A673 (cell line): Measurements from ENCODE around the gene CDH4.

Experiments
- EZH2 ChIP-seq: fragments of 200-600 bp; sonication (generic); IDR thresholded peaks from 2 replicates; pipeline ENCODE4 v1.6.1; 2017; ENCODE audit warnings: borderline replicate concordance, low read depth, mild to moderate bottlenecking, mixed read lengths, antibody characterized with exemption, low read length; ENCODE audit not compliant: poor library complexity, severe bottlenecking
- TF ChIP-seq, protein P1 (sequence below): fragments of 300-800, 200-600 bp; sonication (generic); conservative IDR thresholded peaks from 2 replicates; pipeline ENCODE4 v1.5.1; 2017; ENCODE audit warnings: low read depth, mild to moderate bottlenecking, antibody characterized with exemption, low read length, moderate library complexity, mixed read lengths

DNA sequence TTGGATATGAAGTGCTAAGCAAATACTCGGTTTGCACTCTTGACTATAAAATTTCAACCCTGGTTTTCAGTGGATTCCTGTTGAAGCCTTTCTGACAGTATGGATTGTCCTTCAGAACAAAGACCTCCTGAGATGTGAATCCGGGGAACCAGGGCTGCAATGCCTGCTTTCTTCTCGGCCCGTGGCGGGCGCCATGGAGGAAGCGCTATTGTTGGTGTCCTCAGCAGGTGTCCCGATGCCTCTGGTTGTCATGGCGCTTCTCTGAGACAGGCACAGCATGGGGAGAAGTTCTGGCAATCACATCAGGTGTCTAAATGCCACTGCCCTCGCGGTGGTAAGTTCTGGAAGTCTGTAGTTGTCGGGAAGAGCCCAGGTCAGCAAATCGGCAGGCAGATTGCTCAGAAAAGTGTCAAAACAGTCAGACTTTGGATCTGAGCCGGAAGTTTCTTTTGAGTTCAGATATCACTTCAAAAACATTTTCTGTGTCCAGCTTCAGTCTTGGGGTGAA lies 188.5 kb downstream of the CDH4 start:
- no peak for TF ChIP-seq EZH2
- TF ChIP-seq, protein P1, sequence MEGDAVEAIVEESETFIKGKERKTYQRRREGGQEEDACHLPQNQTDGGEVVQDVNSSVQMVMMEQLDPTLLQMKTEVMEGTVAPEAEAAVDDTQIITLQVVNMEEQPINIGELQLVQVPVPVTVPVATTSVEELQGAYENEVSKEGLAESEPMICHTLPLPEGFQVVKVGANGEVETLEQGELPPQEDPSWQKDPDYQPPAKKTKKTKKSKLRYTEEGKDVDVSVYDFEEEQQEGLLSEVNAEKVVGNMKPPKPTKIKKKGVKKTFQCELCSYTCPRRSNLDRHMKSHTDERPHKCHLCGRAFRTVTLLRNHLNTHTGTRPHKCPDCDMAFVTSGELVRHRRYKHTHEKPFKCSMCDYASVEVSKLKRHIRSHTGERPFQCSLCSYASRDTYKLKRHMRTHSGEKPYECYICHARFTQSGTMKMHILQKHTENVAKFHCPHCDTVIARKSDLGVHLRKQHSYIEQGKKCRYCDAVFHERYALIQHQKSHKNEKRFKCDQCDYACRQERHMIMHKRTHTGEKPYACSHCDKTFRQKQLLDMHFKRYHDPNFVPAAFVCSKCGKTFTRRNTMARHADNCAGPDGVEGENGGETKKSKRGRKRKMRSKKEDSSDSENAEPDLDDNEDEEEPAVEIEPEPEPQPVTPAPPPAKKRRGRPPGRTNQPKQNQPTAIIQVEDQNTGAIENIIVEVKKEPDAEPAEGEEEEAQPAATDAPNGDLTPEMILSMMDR, result no peak
